HG02852 (cell line): ENCODE measurements around the gene AHCTF1.

ENCODE experiments used
- ATAC-seq: cut with Tn5 transposase; IDR thresholded peaks from one replicate; pipeline ENCODE4 v1.9.1; 2021; ENCODE audit warnings: mild to moderate bottlenecking, moderate library complexity; ENCODE audit not compliant: unreplicated experiment

Gene AHCTF1

DNA sequence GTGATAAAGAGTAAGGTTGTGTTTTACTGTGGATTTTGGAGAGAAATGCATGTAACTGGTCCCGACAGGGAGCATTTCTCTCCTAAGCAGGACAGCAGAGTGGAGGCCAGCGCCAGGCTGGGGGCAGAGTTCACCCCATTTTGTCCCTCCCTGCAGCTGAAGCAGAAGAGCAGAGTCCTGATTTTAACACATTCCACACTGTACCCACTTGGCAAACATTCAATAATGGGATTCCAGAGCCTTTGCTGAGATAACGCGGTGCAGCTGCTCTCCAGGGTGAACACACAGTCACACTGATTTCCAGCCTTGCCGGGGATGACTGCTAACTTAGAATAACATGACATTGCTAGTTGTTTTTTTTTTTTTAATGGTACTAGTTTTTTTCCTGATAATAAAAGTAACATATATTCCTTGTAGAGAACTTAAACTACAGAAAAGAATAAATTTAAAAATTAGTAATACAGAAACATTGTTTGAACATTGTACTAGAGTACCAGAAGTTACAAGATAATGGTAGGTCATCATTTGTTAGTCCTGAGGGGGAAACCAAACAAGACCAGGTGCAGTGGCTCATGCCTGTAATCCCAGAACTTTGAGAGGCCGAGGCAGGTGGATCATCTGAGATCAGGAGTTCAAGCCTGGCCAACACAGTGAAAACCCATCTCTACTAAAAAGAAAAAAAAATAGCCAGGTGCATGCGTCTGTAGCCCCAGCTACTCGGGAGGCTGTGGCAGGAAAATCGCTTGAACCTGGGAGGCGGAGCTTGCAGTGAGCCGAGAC, 130.3 kb downstream of the AHCTF1 start:
- ATAC-seq = no peak

DNA sequence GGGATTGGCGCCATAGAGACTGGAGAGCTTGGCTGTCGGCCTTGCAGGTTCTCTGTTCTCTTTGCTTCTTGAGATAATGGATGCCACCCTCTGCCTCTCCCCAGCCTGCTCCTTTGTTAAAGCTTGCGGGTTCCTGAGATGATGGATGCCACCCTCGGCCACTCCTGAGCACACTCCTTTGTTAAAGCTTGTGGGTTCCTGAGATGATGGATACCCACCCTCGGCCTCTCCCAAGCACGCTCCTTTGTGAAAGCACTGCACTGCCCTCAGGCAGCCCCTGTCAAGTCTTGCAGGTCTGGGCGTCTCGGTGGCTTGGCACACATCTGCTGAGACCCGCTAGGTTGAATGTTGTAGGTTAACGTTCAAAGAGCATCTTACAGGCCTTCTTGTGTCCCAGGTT, 131.0 kb downstream of the AHCTF1 start:
- no peak for ATAC-seq

DNA sequence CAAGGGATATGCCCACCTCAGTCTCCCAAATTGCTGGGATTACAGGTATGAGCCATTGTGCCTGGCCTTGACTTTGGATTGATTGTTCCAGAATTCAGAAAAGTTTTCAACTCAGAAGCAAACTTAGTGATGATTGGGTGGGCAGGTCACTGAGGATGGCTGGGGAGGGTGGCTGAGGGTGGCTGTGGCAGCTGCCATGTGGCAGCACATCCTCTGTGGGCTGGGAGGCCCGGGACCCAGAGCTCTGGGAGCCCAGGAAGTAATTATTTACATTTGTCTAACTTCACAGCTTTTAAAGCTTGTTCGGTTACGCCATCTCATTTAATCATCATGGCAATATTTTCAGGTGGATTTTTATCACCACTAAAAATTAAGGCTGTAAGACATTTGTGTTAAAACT, 131.4 kb downstream of the AHCTF1 start:
- ATAC-seq = no peak

GRCh38 chr1:246798606-246799496, 132.9 kb downstream of the AHCTF1 start:
- ATAC-seq = no peak

- no peak for ATAC-seq
Measured at GRCh38 chr1:246798107-246798506, 133.6 kb downstream of the AHCTF1 start.

GRCh38 chr1:246797597-246797996, 134.2 kb downstream of the AHCTF1 start:
- ATAC-seq = no peak

GRCh38 chr1:246797157-246797556, 134.6 kb downstream of the AHCTF1 start:
- ATAC-seq = no peak

- ATAC-seq = no peak
Measured at GRCh38 chr1:246795906-246796694, 135.6 kb downstream of the AHCTF1 start.

DNA sequence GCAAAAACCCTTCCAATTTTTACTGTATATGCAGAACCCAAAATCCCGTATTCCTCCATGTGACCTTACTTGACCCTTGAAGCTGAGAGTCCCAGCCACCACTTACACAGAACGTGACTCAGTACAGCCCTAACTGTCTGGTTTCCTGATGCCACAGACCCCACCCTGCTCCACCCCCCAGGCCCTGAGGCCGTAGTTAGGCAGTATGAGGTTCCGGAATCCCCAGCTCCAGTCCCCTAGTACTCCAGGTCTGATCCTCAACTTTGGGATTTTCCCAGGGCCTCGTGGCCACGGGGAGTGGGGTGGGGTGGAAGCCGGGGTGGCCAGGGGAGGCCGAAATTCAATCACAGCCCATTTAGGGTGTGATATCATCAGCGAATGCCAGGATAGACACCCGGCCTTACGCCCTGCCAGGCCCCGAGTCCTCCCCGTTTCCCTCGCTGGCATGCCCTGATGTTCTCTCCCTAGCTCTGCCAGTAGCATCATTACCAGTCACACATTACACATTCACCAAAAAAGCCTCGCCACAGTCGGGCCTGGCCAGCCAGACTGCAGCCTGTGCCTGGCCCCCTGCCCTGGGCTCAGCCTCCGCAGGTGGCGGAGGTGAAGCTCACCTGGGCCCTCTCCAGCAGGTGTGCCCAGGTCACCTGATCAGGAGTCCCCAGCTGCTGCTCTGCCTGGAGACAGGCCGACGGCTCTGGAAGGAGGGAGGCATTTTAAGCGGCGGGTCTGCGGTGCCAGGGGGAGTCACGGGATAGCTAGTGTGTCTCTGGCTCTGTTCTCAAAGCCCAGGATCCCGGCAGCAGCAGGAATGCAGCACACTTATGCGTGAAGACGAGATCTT, 136.7 kb downstream of the AHCTF1 start:
- ATAC-seq = no peak

DNA sequence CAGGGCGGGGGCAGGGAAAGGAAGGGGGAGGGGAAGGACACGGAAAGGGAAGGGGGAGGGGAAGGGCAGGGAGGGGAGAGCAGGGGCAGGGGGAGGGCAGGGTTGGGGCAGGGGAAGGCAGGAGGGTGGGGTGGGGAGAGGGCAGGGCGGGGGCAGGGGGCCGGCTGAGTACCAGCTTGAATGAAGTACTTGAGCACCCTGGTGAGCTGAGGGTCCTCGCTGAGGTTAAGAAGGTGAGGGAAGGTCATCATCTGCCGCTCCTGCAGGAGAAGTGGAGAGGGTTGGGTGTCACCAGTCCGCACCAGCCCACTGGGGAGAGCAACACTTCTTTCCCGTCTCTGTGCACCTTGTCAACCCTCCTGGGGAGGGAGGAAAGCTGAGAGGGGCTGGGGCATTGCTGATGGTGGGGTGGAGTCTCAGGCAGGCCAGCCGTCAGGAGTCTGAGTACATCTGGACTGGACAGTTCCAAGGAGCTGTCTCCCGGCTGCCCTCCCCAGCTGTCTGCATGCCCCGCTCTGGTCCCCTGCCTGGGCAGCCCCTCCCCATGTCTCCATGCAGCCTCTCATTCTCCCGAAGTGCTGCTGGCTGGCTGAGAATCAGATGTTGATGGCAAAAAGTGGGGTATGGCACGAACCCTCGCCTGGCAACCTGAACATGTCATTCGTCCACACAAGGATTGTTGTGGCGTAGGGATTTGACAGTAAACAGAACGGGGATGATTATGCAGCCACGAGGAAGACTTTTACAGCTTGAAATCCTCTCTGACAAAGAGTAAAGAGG, 137.5 kb downstream of the AHCTF1 start:
- no peak for ATAC-seq

- ATAC-seq = no peak
Measured at GRCh38 chr1:246793356-246793896, 138.3 kb downstream of the AHCTF1 start.

DNA sequence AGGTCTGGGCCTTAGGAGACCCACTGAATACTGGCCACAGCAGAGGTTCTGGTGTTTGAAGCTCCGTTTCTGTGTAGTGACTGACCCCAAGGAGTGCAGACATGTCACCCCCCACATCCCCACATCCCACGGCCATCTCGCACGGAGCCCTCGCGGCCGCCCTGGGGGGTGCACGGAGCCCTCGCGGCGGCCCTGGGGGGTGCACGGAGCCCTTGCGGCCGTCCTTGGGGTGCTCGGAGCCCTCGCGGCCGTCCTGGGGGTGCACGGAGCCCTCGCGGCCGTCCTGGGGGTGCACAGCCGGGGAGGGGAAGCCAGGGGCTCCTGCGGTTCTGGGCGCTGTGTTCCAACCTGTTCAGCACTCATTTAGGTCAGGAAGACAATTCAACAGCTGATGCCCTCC, 139.1 kb downstream of the AHCTF1 start:
- no peak for ATAC-seq

GRCh38 chr1:246791303-246791918, 140.3 kb downstream of the AHCTF1 start:
- ATAC-seq = no peak

DNA sequence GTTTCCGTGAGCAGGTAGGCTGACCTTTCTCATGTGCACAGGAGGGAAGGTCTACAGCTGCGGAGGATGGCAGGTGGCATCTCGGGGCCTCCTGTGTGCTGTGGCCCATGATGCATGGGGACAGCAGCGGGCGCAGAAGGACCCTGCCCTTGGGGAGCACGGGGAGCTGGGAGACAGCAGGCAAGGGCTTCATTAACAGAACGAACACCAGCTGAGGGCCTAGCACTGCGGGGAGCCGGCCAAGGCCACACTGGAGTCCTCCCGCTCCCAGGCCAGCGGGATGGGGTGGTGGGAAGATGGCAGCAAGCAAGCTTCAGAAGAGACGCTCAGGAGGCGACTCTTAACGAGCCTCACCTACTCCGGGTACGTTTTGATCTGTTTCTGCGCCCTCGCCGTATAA, 140.9 kb downstream of the AHCTF1 start:
- ATAC-seq = no peak

GRCh38 chr1:246790364-246790763, 141.4 kb downstream of the AHCTF1 start:
- ATAC-seq = no peak

- no peak for ATAC-seq
Measured at GRCh38 chr1:246789454-246790339, 142.1 kb downstream of the AHCTF1 start.
